Measurements from ENCODE around the gene GARNL3. TPM values are rescaled to one million over a fixed set of nuclear protein-coding genes. Genes with fewer than 3 reads are reported as not detected.
A peak's percentile ranks its signal among the peaks of the same experiment; 100 is the strongest.

The GARNL3 gene
- total and polyA plus RNA-seq, 2 of the 13 experiments (the other 11 are each of a cell fraction or from before 2014, with no cell fraction given), result 3.9 to 11.0 TPM

DNA sequence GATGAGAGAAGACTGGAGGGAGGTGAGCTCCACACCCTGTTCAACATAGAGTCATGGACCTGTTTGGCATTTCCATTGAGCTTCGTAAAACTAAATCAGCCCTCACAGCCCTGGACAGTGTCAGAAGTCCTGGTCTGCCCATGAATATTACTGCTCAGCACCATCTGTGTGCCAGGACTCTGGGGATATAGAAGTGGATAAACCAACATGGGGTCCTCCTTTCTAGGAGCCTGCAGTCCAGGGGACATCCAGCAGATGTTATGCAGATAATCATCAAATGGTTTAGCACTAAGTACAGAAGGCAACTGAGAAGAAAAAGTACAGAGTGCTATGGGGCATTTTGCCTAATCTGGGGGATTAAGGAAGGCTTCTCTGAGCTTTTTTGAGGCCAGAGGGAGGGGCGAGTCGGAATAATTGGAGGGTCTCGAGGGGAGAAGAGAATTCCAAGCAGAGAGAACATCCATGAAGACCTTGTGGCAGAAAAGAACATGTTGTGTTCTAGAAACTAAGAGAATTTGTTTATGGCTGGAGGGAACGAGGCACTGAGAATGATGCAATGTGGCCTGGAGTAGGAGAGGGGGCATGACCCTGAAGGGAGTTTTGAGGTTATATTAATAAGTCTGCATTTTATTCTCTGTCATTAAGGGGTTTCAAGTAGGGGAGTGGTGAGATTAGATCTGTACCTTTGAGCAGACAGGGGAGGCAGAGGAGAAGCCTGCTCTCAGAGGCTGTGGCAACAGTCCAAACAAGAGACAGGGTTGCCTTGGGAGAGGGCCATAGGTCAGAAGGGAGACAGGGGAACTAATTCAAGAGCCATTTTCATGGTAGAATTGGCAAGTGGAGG lies 68.9 kb downstream of the GARNL3 start:
- intact Hi-C loops (cut with micrococcal nuclease; ENCODE audit: unreplicated experiment), result no loop called here
- FAIRE-seq (peak; percentile 4), DNase-seq (ENCODE audit: low spot score) (no peak), ATAC-seq (peak; percentile 62)
- Histone ChIP-seq H3K79me2 (ENCODE audit: insufficient read depth, low read length) (no peaks in the 10 kb centered on the region), H3K4me1 (ENCODE audit: insufficient read depth, low read length) (peaks cover 16% of the 10 kb centered on the region), H3K4me2 (ENCODE audit: low read depth, low read length) (no peak overlapping the region), H3K9ac (ENCODE audit: insufficient read depth, low read depth, low read length) (no peak overlapping the region), H2AFZ (ENCODE audit: low read length) (no peak overlapping the region), H4K20me1 (ENCODE audit: insufficient read depth, low read length) (no peaks in the 10 kb centered on the region), H3K9me3 (ENCODE audit: low read length) (no peaks in the 10 kb centered on the region), H3K4me3 (replicated peaks in 1 of 3; ENCODE audit: insufficient read depth in 1 of 3, low read depth in 2 of 3, low read length in 3 of 3) (no peak overlapping the region), H3K27ac (ENCODE audit: extremely low read length, insufficient read depth, low read length) (no peak overlapping the region), H3K36me3 (replicated peaks in 1 of 2; ENCODE audit: control insufficient read depth in 1 of 2, insufficient read depth in 2 of 2, low read length in 2 of 2) (no peaks in the 10 kb centered on the region; a peak in 2 of 5 replicates), H3K27me3 (ENCODE audit: control insufficient read depth in 1 of 2, insufficient read depth in 2 of 2, low read length in 2 of 2) (no peaks in the 10 kb centered on the region; a peak in 1 of 5 replicates)
- POLR2A ChIA-PET, result no interaction called here
- CTCF ChIA-PET (ENCODE audit: low intra/inter-chr PET ratio, low total read pairs), result no interaction called here
- in situ Hi-C loops (cut with HindIII; ENCODE audit: extremely low pct_ligation_motif_present, low pct_unique_long_range_greater_than_20kb), result no loop called here
- WGBS (ENCODE audit: low lambda C conversion rate), result 87% methylated on average over 5 of the region's 5 CpGs
- TF ChIP-seq CAMTA2 (CRISPR knock-in tag; IDR thresholded peaks at IDR 0.05; ENCODE audit: borderline replicate concordance), result no peak
- no peak for TF ChIP-seq HHEX (CRISPR knock-in tag; IDR thresholded peaks at IDR 0.05)
- no peak for TF ChIP-seq MEF2D (CRISPR knock-in tag; IDR thresholded peaks at IDR 0.05)
- no peak for TF ChIP-seq SNAPC2 (CRISPR knock-in tag; IDR thresholded peaks at IDR 0.05)
- TF ChIP-seq TAF15 (IDR thresholded peaks at IDR 0.05; ENCODE audit: low read depth, low read length, poor library complexity, severe bottlenecking), result no peak
- TF ChIP-seq, protein P1, sequence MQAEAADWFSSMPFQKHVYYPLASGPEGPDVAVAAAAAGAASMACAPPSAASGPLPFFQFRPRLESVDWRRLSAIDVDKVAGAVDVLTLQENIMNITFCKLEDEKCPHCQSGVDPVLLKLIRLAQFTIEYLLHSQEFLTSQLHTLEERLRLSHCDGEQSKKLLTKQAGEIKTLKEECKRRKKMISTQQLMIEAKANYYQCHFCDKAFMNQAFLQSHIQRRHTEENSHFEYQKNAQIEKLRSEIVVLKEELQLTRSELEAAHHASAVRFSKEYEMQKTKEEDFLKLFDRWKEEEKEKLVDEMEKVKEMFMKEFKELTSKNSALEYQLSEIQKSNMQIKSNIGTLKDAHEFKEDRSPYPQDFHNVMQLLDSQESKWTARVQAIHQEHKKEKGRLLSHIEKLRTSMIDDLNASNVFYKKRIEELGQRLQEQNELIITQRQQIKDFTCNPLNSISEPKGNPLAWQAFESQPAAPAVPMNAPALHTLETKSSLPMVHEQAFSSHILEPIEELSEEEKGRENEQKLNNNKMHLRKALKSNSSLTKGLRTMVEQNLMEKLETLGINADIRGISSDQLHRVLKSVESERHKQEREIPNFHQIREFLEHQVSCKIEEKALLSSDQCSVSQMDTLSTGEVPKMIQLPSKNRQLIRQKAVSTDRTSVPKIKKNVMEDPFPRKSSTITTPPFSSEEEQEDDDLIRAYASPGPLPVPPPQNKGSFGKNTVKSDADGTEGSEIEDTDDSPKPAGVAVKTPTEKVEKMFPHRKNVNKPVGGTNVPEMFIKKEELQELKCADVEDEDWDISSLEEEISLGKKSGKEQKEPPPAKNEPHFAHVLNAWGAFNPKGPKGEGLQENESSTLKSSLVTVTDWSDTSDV (CRISPR knock-in tag; IDR thresholded peaks at IDR 0.05), result no peak
- no peak for TF ChIP-seq NFE2 (CRISPR knock-in tag; IDR thresholded peaks at IDR 0.05)
- TF ChIP-seq RAD21 (CRISPR knock-in tag; IDR thresholded peaks at IDR 0.05), result no peak
- TF ChIP-seq WIZ (CRISPR knock-in tag; IDR thresholded peaks at IDR 0.05), result no peak
- TF ChIP-seq, protein P2, sequence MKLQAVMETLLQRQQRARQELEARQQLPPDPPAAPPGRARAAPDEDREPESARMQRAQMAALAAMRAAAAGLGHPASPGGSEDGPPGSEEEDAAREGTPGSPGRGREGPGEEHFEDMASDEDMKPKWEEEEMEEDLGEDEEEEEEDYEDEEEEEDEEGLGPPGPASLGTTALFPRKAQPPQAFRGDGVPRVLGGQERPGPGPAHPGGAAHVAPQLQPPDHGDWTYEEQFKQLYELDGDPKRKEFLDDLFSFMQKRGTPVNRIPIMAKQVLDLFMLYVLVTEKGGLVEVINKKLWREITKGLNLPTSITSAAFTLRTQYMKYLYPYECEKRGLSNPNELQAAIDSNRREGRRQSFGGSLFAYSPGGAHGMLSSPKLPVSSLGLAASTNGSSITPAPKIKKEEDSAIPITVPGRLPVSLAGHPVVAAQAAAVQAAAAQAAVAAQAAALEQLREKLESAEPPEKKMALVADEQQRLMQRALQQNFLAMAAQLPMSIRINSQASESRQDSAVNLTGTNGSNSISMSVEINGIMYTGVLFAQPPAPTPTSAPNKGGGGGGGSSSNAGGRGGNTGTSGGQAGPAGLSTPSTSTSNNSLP (IDR thresholded peaks at IDR 0.05; ENCODE audit: low read depth, low read length), result no peak
- TF ChIP-seq HCFC1 (IDR thresholded peaks at IDR 0.05; ENCODE audit: low read depth, low read length), result no peak
- TF ChIP-seq SP1 (IDR thresholded peaks at IDR 0.05), result no peak
- TF ChIP-seq SP1 (CRISPR knock-in tag; IDR thresholded peaks at IDR 0.05), result no peak
- TF ChIP-seq PLRG1 (conservative IDR thresholded peaks at IDR 0.05), result no peak
- TF ChIP-seq KAT2B (IDR thresholded peaks at IDR 0.05; ENCODE audit: borderline replicate concordance, low read depth, low read length), result no peak
- TF ChIP-seq NPAS2 (CRISPR knock-in tag; IDR thresholded peaks at IDR 0.05; ENCODE audit: borderline replicate concordance), result no peak
- TF ChIP-seq, protein P3, sequence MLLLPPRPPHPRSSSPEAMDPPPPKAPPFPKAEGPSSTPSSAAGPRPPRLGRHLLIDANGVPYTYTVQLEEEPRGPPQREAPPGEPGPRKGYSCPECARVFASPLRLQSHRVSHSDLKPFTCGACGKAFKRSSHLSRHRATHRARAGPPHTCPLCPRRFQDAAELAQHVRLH (CRISPR knock-in tag; IDR thresholded peaks at IDR 0.05; ENCODE audit: borderline replicate concordance, low read depth), result no peak
- BruUV-seq (replicated peaks), result no TSS peak
